Peyer's patch (tissue), 4 donors: ENCODE measurements around the gene TM9SF1.

ENCODE experiments used
- CTCF ChIP-seq, 6 experiments: fragments of 450-650 bp in 4 of 6; fragments of 200-600 bp in 2 of 6; sonication (generic) in 1 of 6; IDR thresholded peaks; one replicate each; pipeline ENCODE4 v1.5.1; 2017 to 2019; ENCODE audit warnings: antibody characterized with exemption in 6 of 6, mild to moderate bottlenecking in 3 of 6, moderate library complexity in 1 of 6
- POLR2A ChIP-seq, 2 donors: fragments of 450-650 bp; IDR thresholded peaks; one replicate each; pipeline ENCODE4 v1.5.1; 2017; ENCODE audit warnings: antibody characterized with exemption in 2 of 2, mild to moderate bottlenecking in 2 of 2, moderate library complexity in 2 of 2

- TF ChIP-seq CTCF (IDR thresholded peaks at IDR 0.05), result no peak
- no peak for TF ChIP-seq POLR2A (IDR thresholded peaks at IDR 0.05)
Observed at GRCh38 chr14:24243336-24243836, 48.1 kb upstream of the TM9SF1 start.
